Right atrium auricular region (tissue), 2 donors: Measurements from ENCODE around the gene MECR. TPM values are rescaled to one million over a fixed set of nuclear protein-coding genes. Genes with fewer than 3 reads are reported as not detected.
A peak's percentile ranks its signal among the peaks of the same experiment; 100 is the strongest.
"Not testable (repeated sequence)": the region's sequence is repeated elsewhere in the genome, so short reads cannot be mapped to it uniquely, and the experiment has no call there.

Experiments
- DNase-seq: peaks from one replicate; pipeline ENCODE4 v3.0.0-alpha.2; 2019; ENCODE audit warnings: low spot score
- H3K27ac ChIP-seq, 2 donors: fragments of 200-600 bp; sonication (generic); 1 replicate in 1 of 2; 2 replicates in 1 of 2; pipeline ENCODE4 v1.5.1; 2016 to 2019
- H3K27me3 ChIP-seq, 2 donors: fragments of 200-600 bp; sonication (generic); one replicate each; pipeline versions ENCODE4 v1.5.1 to v1.6.0; 2017 to 2019
- H3K36me3 ChIP-seq: fragments of 200-600 bp; sonication (generic); one replicate; pipeline ENCODE4 v1.5.1; 2016
- H3K4me1 ChIP-seq, 2 donors: fragments of 200-600 bp; sonication (generic); one replicate each; pipeline versions ENCODE4 v1.5.1 to v1.6.0; 2017 to 2019
- H3K4me3 ChIP-seq, 2 donors: fragments of 200-600 bp; sonication (generic); 1 replicate in 1 of 2; 2 replicates in 1 of 2; pipeline ENCODE4 v1.5.1; 2017 to 2019; ENCODE audit warnings: mild to moderate bottlenecking in 1 of 2, moderate library complexity in 1 of 2
- H3K9me3 ChIP-seq, 2 donors: fragments of 200-600 bp; sonication (generic); one replicate each; pipeline ENCODE4 v1.5.1; 2019
- total RNA-seq, 2 donors: library from RNA; depleted of rRNA; stranded (reverse); fragments of >200 nt; gene quantifications; one replicate each; pipeline ENCODE4 v1.1.0, GENCODE V29; 2016
- TF ChIP-seq, protein P1 (sequence below), 2 donors: fragments of 200-600 bp; sonication (generic); IDR thresholded peaks; one replicate each; pipeline ENCODE4 v1.5.1; 2019; ENCODE audit warnings: antibody characterized with exemption in 2 of 2

MECR gene
- total RNA-seq, 2 donors from 2014 or later, result 18.4 to 24.3 TPM

DNA sequence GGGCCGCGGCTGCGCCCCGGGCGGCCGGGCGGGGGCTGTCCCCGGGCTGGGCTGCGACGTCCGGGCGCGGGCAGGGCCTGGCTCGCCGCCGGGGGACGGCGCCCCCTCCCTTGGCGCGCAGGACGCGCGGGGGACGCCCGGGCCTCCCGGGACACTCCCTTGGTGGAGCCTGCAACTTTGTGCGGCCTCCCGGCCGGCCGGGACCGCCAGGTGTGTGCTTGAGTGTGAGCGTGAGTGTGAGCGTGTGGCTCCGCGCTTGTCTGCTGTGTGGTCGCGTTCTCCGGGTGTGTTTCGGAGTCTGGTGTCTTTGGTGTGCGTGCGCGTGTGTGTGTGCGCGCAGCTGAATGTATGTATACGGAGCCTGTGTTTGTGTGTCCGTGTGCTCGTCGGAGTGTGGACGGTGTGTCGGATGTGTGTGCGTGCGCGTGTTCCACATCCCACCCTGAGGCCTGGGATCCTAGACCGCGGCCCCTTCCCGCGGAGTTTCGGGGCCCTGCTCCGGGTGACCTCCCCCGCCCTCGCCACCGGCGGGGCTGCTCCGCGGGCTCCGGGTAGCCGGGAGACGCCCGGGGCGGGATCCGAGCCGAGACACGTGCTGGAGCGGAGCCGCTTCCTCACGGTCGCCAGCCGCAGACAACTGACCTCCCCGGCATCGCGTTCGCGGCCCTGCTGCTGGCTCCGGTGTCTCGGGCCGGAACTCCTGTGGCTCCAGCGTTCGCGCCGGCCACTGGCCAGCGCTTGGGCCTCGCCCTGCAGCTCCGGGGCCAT lies 7.3 kb upstream of the MECR start:
- TF ChIP-seq, protein P1, sequence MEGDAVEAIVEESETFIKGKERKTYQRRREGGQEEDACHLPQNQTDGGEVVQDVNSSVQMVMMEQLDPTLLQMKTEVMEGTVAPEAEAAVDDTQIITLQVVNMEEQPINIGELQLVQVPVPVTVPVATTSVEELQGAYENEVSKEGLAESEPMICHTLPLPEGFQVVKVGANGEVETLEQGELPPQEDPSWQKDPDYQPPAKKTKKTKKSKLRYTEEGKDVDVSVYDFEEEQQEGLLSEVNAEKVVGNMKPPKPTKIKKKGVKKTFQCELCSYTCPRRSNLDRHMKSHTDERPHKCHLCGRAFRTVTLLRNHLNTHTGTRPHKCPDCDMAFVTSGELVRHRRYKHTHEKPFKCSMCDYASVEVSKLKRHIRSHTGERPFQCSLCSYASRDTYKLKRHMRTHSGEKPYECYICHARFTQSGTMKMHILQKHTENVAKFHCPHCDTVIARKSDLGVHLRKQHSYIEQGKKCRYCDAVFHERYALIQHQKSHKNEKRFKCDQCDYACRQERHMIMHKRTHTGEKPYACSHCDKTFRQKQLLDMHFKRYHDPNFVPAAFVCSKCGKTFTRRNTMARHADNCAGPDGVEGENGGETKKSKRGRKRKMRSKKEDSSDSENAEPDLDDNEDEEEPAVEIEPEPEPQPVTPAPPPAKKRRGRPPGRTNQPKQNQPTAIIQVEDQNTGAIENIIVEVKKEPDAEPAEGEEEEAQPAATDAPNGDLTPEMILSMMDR (IDR thresholded peaks at IDR 0.05), result no peak
- Histone ChIP-seq H3K36me3 (no peaks in the 10 kb centered on the region), H3K9me3 (no peaks in the 10 kb centered on the region), H3K27me3 (no peaks in the 10 kb centered on the region), H3K4me1 (peaks cover 0 to 21% of the 10 kb centered on the region in 2 donors), H3K27ac (peak overlapping the region; percentile 55 to 73), H3K4me3 (peak overlapping the region; percentile 56 to 73)
- peak; percentile 63 for DNase-seq

GRCh38 chr1:29237129-29237821 lies 6.5 kb upstream of the MECR start:
- TF ChIP-seq, protein P1 (IDR thresholded peaks at IDR 0.05), result no peak
- peak; percentile 65 for DNase-seq
- Histone ChIP-seq H3K4me1 (peaks cover 0 to 21% of the 10 kb centered on the region in 2 donors), H3K27me3 (no peaks in the 10 kb centered on the region), H3K9me3 (no peaks in the 10 kb centered on the region), H3K4me3 (peak overlapping the region; percentile 56 to 73), H3K27ac (peak overlapping the region; percentile 49 to 72), H3K36me3 (no peaks in the 10 kb centered on the region)

- Histone ChIP-seq H3K27me3 (no peaks in the 10 kb centered on the region), H3K9me3 (no peaks in the 10 kb centered on the region), H3K27ac (peak overlapping the region; percentile 49 to 72), H3K4me1 (peaks cover 0 to 21% of the 10 kb centered on the region in 2 donors), H3K36me3 (no peaks in the 10 kb centered on the region), H3K4me3 (peak overlapping the region; percentile 56 to 73)
- no peak for DNase-seq
- TF ChIP-seq, protein P1 (IDR thresholded peaks at IDR 0.05), result no peak
Measured at GRCh38 chr1:29236712-29237128, 6.0 kb upstream of the MECR start.

DNA sequence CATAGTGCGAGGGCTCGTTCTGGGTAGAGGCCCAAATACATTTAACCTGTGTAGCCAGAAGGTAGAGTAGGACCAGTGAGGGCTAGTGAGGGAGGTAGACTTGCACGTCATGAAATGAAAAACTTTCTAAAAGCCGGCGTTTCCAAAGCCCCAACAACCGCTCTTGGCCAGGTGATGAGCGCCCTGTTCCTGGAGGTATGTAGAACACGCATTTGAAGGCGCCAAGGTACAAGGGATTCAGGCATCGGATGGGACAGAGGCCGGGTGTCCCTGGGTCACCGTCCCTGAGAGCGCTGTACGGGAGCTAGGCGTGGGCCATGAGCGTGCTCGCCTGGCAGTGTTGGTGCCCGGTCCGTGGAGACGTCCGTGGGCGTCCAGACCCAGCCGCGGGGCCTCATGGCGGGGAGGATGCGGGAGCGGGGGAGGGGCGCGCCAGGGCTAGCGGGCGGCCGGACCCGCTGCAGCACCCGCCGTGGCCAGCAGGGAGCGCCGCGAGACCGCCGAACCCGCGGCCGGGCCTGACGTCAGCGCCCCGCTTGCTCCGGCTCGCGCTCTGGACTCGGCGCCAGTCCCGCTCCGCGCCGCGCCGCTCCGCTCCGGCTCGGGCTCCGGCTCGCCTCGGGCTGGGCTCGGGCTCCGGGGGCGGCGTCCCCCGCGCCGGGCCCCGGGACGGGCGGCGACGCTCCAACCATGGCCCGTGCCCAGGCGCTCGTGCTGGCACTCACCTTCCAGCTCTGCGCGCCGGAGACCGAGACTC lies 5.4 kb upstream of the MECR start, which contains the start of gene PTPRU:
Gene PTPRU (plus strand): TSS at position 568 of the 757 bp plus-strand sequence. CDS start 123 bp downstream, at position 691.
- Histone ChIP-seq H3K36me3 (no peaks in the 10 kb centered on the region), H3K27ac (peak within 1 kb of the TSS; percentile 49 to 72), H3K27me3 (no peaks in the 10 kb centered on the region), H3K4me1 (peaks cover 0 to 25% of the 10 kb centered on the region in 2 donors), H3K9me3 (no peaks in the 10 kb centered on the region), H3K4me3 (peak within 1 kb of the TSS; percentile 56 to 73)
- TF ChIP-seq, protein P1 (IDR thresholded peaks at IDR 0.05), result peak; percentile 91 to 98
- DNase-seq, result peak; percentile 75

- not testable (repeated sequence) for H3K27ac ChIP-seq, H3K27me3 ChIP-seq, H3K9me3 ChIP-seq, H3K4me3 ChIP-seq, DNase-seq, H3K36me3 ChIP-seq
- peaks cover 0 to 33% of the 10 kb centered on the region in 2 donors for H3K4me1 ChIP-seq
Measured at GRCh38 chr1:29234881-29235280, 4.1 kb upstream of the MECR start.
